DMS114 treated with DMSO at 0.1 percent for 48 hours (cell line): ENCODE measurements around the gene CRKL.
"Not testable (repeated sequence)": the region's sequence is repeated elsewhere in the genome, so short reads cannot be mapped to it uniquely, and the experiment has no call there.

Experiments
- DNase-seq: peaks from one replicate; lab custom pipeline; 2025; ENCODE audit not compliant: unreplicated experiment; lab: John Stamatoyannopoulos, UW

The CRKL gene

GRCh38 chr22:20901093-20902033, 15.8 kb upstream of the CRKL start:
- not testable (repeated sequence) for DNase-seq

DNA sequence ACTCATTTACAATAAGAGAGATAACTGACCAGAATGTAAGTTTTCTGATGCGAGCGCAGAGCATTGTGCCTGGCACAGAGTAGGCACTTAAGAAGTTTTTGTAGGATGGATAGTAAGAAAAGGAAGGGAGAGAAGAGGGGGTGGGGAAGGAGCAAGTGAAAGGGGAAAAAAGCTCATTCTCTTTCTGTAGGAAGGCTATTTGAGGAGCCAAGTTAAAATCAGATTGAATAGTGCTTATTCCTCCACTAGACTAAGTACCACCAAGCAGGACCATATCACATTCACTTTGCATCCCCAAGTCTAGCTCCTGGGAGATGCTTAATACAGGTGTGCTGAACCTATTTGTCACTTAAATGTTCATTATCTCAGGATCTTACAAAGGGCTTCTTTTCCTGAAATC, 14.1 kb upstream of the CRKL start:
- DNase-seq = no peak

DNA sequence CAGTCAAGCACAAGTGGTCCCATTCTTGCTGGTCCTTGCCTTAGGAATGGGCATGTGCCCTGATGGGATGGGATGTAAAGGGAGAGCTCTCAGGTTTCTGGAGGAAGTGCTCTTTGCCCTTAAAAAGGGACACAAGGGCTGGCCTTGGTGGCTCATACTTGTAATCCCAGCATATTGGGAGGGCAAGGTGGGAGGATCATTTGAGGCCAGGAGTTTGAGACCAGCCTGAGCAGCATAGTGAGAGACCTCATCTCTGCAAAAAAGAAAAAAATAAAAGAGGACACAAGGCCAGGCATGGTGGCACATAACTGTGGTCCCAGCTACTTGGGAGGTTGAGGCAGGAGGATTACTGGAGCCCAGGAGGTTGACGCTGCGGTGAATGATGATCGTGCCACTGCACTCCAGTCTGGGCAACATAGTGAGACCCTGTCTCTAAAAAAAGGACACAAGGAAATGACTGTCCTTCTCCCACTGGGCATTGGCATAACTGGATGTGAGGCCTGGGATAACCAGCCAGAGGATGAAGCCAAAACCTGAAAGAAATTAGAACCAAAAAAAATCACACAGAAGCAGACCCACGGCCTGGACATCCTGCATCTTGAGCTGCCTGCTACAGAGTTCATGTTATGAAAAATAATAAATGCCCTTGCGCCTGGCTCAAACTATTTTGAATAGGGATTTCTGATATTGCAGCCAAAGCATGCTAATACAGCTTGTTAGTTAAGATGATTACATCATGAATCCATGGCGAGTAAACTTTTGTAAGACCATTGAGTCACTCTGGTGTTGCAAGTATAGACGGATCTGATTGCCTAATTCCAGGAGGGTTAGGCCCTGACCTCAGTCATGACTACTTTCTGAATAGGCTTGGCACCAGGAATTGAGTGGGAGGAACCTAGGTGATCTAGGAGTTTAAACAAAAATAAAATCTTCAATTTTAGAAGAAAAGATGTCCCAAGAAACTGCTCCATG, 12.9 kb upstream of the CRKL start:
- DNase-seq = no peak

DNA sequence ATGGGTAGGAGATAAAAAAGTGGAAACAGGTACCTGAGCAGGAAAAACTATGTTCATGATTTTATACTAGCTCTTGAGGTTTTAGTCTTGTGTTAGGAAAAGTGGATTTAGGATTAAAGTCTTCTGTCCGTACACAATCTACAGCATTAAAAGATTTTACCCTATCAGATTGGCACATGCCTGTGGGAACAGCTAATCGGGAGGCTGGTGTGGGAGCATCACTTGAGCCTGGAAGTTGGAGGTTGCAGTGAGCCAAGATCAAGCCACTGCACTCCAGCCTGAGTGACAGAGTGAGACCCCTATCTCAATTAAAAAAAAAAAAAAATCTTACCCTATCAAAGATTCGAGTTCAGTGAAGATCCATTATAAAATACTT, 12.2 kb upstream of the CRKL start:
- DNase-seq = no peak

GRCh38 chr22:20905415-20906386, 11.5 kb upstream of the CRKL start:
- DNase-seq = no peak

- no peak for DNase-seq
Observed at GRCh38 chr22:20906387-20906767, 10.8 kb upstream of the CRKL start.

GRCh38 chr22:20908717-20909116, 8.5 kb upstream of the CRKL start:
- DNase-seq = not testable (repeated sequence)

GRCh38 chr22:20909543-20910303, 7.5 kb upstream of the CRKL start:
- no peak for DNase-seq

GRCh38 chr22:20912494-20912893, 4.7 kb upstream of the CRKL start:
- DNase-seq = no peak

- DNase-seq = no peak
Observed at GRCh38 chr22:20918663-20919218, 1.5 kb downstream of the CRKL start.

DNA sequence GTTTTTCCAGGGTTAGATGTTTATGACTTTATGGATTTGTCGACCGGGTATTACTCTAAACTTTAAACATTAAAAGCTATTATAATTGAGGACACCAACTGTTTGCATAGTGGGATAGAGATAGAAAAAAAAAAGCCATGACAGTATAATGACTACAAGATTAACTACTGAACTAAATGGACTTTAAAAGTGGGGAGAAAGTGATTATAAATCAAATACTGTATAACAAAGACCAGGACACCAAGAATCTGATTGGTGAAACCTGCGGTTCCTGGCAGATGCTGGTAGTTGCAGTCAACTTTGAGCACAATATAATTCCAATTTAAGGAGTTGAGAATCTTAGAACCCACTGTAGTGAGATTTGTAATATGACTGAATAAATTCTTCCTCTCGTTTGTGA, 2.5 kb downstream of the CRKL start:
- no peak for DNase-seq

- no peak for DNase-seq
Observed at GRCh38 chr22:20920881-20921203, 3.6 kb downstream of the CRKL start.

DNA sequence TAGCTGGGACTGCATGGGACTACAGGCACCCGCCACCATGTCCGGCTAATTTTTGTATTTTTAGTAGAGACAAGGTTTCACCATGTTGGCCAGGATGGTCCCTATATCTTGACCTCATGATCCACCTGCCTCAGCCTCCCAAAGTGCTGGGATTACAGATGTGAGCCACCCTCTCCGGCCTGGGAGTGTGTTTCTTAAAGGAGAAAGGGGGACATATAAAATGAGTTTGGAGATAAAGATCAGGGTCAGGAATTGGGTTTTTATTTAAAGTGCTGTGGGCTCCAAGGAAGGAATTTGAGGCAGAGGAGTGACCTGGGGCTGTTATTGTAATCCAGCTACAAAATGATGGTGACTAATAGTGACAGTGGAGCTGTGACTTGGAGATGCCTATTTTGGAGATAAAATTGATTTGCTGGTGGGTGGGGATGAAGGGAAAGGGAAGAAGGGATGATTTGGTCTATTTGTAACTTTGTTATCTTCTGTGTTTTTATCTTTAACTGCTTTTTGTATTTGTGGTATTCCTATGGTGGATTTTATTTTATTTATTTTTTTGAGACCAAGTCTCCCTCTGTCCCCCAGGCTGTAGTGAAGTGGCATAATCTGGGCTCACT, 5.0 kb downstream of the CRKL start:
- DNase-seq = no peak

DNA sequence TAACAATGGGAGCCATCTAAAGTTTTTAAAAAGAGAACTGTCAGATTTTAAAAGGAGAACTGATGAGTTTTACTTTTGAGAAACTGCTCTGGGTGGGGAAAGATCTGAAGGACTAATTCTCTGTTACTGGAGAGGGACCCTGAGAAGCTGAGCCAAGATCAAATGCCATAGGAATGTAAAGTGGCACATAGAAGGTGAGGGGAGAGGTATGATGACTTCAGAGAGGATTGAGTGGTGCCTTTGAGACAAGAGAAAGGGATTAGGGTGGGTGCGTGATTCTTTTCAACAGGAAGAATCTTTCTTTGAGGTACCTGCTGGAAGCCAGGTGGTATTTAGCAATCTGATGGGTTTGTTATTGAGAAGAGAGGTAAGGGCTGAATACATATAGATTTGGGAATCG, 9.0 kb downstream of the CRKL start:
- DNase-seq = no peak

DNA sequence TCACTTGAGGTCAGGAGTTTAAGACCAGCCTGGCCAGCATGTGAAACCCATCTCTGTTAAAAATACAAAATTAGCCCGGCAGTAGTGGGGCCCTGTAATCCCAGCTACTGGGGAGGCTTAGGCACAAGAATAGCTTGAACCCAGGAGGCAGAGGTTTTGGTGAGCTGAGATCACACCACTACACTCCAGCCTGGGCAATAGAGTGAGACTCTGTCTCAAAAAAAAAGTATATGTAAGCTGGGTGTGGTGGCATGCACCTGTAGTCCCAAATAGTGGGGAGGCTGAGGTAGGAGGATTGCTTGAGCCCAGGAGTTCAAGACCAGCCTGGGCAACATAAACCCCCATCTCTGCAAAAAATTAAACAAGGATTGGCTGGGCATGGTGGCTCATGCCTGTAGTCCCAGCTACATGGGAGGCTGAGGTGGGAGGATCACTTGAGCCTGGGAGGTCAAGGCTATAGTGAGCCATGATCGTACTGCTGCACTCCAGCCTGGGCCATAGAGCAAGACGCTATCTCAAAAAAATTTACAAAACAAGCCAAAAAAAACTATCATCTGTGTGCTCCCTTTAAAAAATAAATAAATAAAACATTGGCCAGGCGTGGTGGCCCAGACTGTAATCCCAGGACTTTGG, 10.8 kb downstream of the CRKL start:
- DNase-seq = no peak

GRCh38 chr22:20928573-20928967, 11.4 kb downstream of the CRKL start:
- no peak for DNase-seq

DNA sequence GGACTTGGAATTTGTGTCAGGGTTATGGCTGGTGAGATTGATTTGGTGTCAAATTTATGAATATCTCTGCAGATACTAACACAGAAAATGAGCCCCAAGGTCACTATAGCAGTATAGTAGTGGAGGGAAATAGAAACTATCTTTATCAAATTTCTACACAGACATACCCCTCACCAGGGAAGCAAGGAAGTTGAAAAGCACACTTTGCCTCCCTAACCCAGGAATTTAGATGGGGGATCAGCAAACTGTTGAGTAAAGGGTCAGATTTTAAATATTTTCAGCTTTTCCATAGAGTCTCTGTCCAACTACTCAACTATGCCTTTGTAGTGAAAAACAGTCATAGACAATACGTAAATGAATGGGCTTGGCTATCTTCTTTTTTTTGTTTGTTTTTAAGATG, 12.8 kb downstream of the CRKL start:
- no peak for DNase-seq

DNA sequence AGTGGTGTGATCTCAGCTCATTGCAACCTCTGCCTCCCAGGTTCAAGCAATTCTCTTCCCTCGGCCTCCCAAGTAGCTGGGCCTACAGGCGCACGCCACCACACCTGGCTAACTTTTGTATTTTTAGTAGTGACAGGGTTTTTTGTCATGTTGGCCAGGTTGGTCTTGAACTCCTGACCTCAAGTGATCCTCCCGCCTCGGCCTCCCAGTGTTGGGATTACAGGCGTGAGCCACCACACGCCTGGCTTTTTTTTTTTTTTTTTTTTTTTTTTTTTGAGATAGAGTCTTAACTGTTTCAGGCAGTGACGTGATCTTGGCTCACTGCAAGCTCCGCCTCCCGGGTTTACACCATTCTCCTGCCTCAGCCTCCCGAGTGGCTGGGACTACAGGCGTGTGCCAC, 13.2 kb downstream of the CRKL start:
- not testable (repeated sequence) for DNase-seq

- no peak for DNase-seq
Observed at GRCh38 chr22:20931126-20931654, 14.0 kb downstream of the CRKL start.
